Nephron (organoid): ENCODE results near the gene TTC9C.
A peak's percentile ranks its signal among the peaks of the same experiment; 100 is the strongest.
"Not testable (repeated sequence)": the region's sequence is repeated elsewhere in the genome, so short reads cannot be mapped to it uniquely, and the experiment has no call there.

ENCODE experiments used
- H3K27ac Mint-ChIP-seq, 3 experiments: 2 replicates each; pipeline ENCODE4 v1.8.0; 2020; ENCODE audit warnings: mixed read lengths in 3 of 3, mild to moderate bottlenecking in 2 of 3, moderate library complexity in 1 of 3
- H3K27me3 Mint-ChIP-seq: 2 replicates; pipeline ENCODE4 v1.8.0; 2021; ENCODE audit warnings: low read depth, mild to moderate bottlenecking, moderate library complexity, mixed read lengths
- H3K36me3 Mint-ChIP-seq: 2 replicates; pipeline ENCODE4 v1.8.0; 2020; ENCODE audit warnings: low read depth, mixed read lengths
- H3K4me1 Mint-ChIP-seq: 2 replicates; pipeline ENCODE4 v1.8.0; 2020; ENCODE audit warnings: mixed read lengths
- H3K4me3 Mint-ChIP-seq, 3 experiments: 2 replicates each; pipeline ENCODE4 v1.8.0; 2020; ENCODE audit warnings: mild to moderate bottlenecking in 3 of 3, mixed read lengths in 3 of 3, moderate library complexity in 2 of 3
- H3K9me3 Mint-ChIP-seq: 2 replicates; pipeline ENCODE4 v1.8.0; 2020; ENCODE audit warnings: mixed read lengths
- CTCF ChIP-seq, 3 experiments: fragments of 200-600 bp; sonication (generic); IDR thresholded peaks; one replicate each; pipeline ENCODE4 v1.5.0; 2021; ENCODE audit warnings: antibody characterized with exemption in 3 of 3; ENCODE audit not compliant: unreplicated experiment in 3 of 3

The TTC9C gene

GRCh38 chr11:62688491-62688890 lies 39.8 kb upstream of the TTC9C start:
- H3K27me3 Mint-ChIP-seq, result no peaks in the 10 kb centered on the region
- H3K36me3 Mint-ChIP-seq, result peaks cover 24% of the 10 kb centered on the region
- TF ChIP-seq CTCF (IDR thresholded peaks at IDR 0.05; ENCODE audit: unreplicated experiment in 3 of 3), result no peak
- peak overlapping the region; percentile 36 to 77 (median 40) for H3K4me3 Mint-ChIP-seq
- no peaks in the 10 kb centered on the region for H3K9me3 Mint-ChIP-seq
- H3K4me1 Mint-ChIP-seq, result peaks cover 21% of the 10 kb centered on the region
- H3K27ac Mint-ChIP-seq, result peak overlapping the region; percentile 89 to 98 (median 95)

- TF ChIP-seq CTCF (IDR thresholded peaks at IDR 0.05; ENCODE audit: unreplicated experiment in 3 of 3), result no peak
- peaks cover 2% of the 10 kb centered on the region for H3K27me3 Mint-ChIP-seq
- H3K36me3 Mint-ChIP-seq, result peaks cover 28% of the 10 kb centered on the region
- H3K4me3 Mint-ChIP-seq, result peak within 1 kb of the TSS; percentile 55 to 89 (median 82)
- H3K9me3 Mint-ChIP-seq, result no peaks in the 10 kb centered on the region
- peaks cover 23% of the 10 kb centered on the region for H3K4me1 Mint-ChIP-seq
- H3K27ac Mint-ChIP-seq, result peak within 1 kb of the TSS; percentile 89 to 98 (median 95)
Measured at GRCh38 chr11:62689421-62690183, 38.7 kb upstream of the TTC9C start, which contains the start of gene LRRN4CL. LRRN4CL (minus strand) TSS chr11:62689530; CDS start chr11:62688508, 1,022 bp downstream.

- H3K27me3 Mint-ChIP-seq, H3K4me3 Mint-ChIP-seq, H3K9me3 Mint-ChIP-seq, H3K27ac Mint-ChIP-seq: not testable (repeated sequence)
- Mint-ChIP-seq H3K36me3 (peaks cover 42% of the 10 kb centered on the region), H3K4me1 (peaks cover 24% of the 10 kb centered on the region)
Measured at GRCh38 chr11:62693624-62694023, 34.7 kb upstream of the TTC9C start.

- H3K9me3 Mint-ChIP-seq, result no peaks in the 10 kb centered on the region
- peak overlapping the region in 2 of 3 experiments; percentile 66 to 78 for H3K27ac Mint-ChIP-seq
- H3K27me3 Mint-ChIP-seq, result peaks cover 4% of the 10 kb centered on the region
- peaks cover 44% of the 10 kb centered on the region for H3K36me3 Mint-ChIP-seq
- peaks cover 14% of the 10 kb centered on the region for H3K4me1 Mint-ChIP-seq
- H3K4me3 Mint-ChIP-seq, result no peak overlapping the region
- TF ChIP-seq CTCF (IDR thresholded peaks at IDR 0.05; ENCODE audit: unreplicated experiment in 3 of 3), result peak; percentile 62 to 75 (median 73)
Measured at GRCh38 chr11:62694455-62695167, 33.7 kb upstream of the TTC9C start.

- no peaks in the 10 kb centered on the region for H3K27me3 Mint-ChIP-seq
- peaks cover 19% of the 10 kb centered on the region for H3K4me1 Mint-ChIP-seq
- no peak overlapping the region for H3K4me3 Mint-ChIP-seq
- H3K9me3 Mint-ChIP-seq, result no peaks in the 10 kb centered on the region
- TF ChIP-seq CTCF (IDR thresholded peaks at IDR 0.05; ENCODE audit: unreplicated experiment in 3 of 3), result no peak
- peaks cover 30% of the 10 kb centered on the region for H3K36me3 Mint-ChIP-seq
- H3K27ac Mint-ChIP-seq, result no peak overlapping the region
Measured at GRCh38 chr11:62702246-62702645, 26.0 kb upstream of the TTC9C start.

- Mint-ChIP-seq H3K36me3 (peaks cover 23% of the 10 kb centered on the region), H3K4me3 (peak overlapping the region in 2 of 3 experiments; percentile 17 to 22), H3K4me1 (peaks cover 33% of the 10 kb centered on the region)
- not testable (repeated sequence) for H3K27ac Mint-ChIP-seq, H3K9me3 Mint-ChIP-seq, H3K27me3 Mint-ChIP-seq
Measured at GRCh38 chr11:62703921-62704320, 24.4 kb upstream of the TTC9C start.
